Tibial nerve (tissue), 4 donors: ENCODE data around the gene AMBRA1.

Source experiments
- CTCF ChIP-seq, 5 experiments: fragments of 200-600 bp in 3 of 5; fragments of 450-650 bp in 2 of 5; sonication (generic) in 3 of 5; IDR thresholded peaks; one replicate each; pipeline ENCODE4 v1.5.1; 2016 to 2019; ENCODE audit warnings: antibody characterized with exemption in 5 of 5, mild to moderate bottlenecking in 3 of 5, moderate library complexity in 2 of 5
- EP300 ChIP-seq, 2 donors: sonication (generic); formaldehyde crosslinking; IDR thresholded peaks; one replicate each; pipeline ENCODE4 v1.6.1; 2017; ENCODE audit warnings: antibody characterized with exemption in 2 of 2, mild to moderate bottlenecking in 1 of 2
- POLR2A ChIP-seq, 2 donors: fragments of 450-650 bp; IDR thresholded peaks; one replicate each; pipeline ENCODE4 v1.6.1; 2017; ENCODE audit warnings: antibody characterized with exemption in 2 of 2, mild to moderate bottlenecking in 2 of 2, moderate library complexity in 2 of 2

GRCh38 chr11:46640036-46640788, 46.4 kb upstream of the AMBRA1 start:
- TF ChIP-seq POLR2A (IDR thresholded peaks at IDR 0.05): no peak
- TF ChIP-seq CTCF (IDR thresholded peaks at IDR 0.05): no peak
- no peak for TF ChIP-seq EP300 (IDR thresholded peaks at IDR 0.05)
